ENCODE data around the gene ZNF385B.

Gene ZNF385B

DNA sequence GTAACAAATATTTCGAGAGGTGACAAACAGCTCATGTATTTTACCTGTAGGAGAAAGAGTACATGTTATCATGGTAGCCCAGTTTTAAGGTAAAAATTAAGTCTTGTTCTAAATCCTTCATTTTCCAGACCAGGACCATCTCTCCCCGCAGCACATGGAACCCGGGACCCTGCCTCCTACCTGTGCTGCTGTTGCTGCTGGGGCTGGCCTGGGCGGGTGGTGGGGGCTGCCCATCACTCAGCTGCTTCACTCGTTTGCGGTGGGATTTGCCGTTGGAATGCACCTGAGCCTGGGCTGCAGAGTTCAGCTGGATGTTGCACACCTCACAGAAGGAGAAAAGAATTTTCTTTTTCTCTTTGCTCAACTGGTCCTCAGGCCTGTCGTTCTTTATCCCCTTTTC, 92.1 kb downstream of the ZNF385B start:
- no peaks in the 10 kb centered on the region for H3K4me1 Mint-ChIP-seq
- H3K36me3 Mint-ChIP-seq: no peaks in the 10 kb centered on the region
- no peak for DNase-seq
- H3K27me3 Mint-ChIP-seq: no peaks in the 10 kb centered on the region
- H3K9me3 Mint-ChIP-seq: no peaks in the 10 kb centered on the region
- no peak overlapping the region for H3K4me3 Mint-ChIP-seq
- CTCF ChIA-PET: no interaction called here
- H3K27ac Mint-ChIP-seq: no peak overlapping the region

DNA sequence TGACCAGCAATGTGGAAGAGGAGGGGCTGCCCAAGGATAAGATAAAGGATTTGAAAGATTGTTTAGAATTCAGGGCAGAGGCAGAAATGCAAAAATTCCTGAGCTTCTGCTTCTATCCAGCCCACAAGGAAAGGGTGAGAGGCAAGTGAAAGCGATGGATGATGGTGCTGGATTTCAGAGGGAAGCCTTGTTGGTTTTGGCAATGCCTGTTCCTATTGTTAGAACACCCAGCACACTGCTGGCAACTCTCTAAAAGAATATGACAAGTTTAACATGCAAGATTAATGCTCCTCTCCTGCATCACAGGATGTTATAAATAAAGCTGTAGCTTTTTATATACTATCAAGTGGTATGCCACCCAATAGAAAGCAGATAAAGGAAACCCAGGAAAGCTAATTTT, 92.6 kb downstream of the ZNF385B start:
- Mint-ChIP-seq H3K36me3 (no peaks in the 10 kb centered on the region), H3K4me3 (no peak overlapping the region), H3K27ac (no peak overlapping the region), H3K27me3 (no peaks in the 10 kb centered on the region), H3K4me1 (no peaks in the 10 kb centered on the region), H3K9me3 (no peaks in the 10 kb centered on the region)
- CTCF ChIA-PET: no interaction called here
- no peak for DNase-seq

DNA sequence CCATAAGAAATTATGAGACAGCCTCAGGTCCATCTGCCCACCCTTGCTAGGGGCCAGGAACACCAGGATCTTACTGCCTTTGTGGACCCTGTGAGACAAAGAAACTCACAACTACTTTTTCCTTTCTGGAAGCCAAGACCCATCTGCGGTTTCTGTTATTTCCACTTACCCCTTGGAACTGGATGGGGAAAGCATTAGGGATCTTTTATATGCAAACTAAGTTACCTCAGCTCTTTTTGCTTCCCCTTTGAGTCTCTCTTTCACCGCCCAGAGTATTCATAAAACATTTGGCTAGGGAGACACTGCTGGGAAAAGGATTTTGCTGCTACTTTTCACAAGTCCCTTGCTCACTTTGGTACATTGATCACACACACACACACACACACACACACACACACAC, 95.7 kb downstream of the ZNF385B start:
- H3K27ac Mint-ChIP-seq: no peak overlapping the region
- H3K4me1 Mint-ChIP-seq: no peaks in the 10 kb centered on the region
- H3K4me3 Mint-ChIP-seq: no peak overlapping the region
- no peaks in the 10 kb centered on the region for H3K9me3 Mint-ChIP-seq
- H3K36me3 Mint-ChIP-seq: no peaks in the 10 kb centered on the region
- CTCF ChIA-PET: no interaction called here
- H3K27me3 Mint-ChIP-seq: no peaks in the 10 kb centered on the region
- DNase-seq: no peak

DNA sequence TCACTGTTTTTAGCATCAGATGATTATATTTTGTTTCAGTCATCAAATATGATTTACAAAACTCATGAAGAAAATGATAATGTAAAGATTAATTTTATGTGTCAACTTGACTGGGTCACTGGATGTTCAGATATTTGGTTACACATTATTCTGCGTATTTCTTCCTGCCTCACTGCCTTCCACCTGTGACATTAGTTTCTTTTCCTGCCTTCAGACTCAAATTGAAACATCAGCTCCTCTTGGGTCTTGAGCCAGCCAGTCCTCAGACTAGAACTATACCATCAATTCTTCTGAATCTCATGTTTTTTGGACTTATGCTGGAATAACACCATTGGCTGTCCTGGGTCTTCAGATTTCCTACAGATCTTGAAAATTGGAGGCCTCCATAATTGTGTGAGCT, 96.7 kb downstream of the ZNF385B start:
- Mint-ChIP-seq H3K27me3 (no peaks in the 10 kb centered on the region), H3K9me3 (no peaks in the 10 kb centered on the region), H3K4me3 (no peak overlapping the region), H3K27ac (no peak overlapping the region), H3K36me3 (no peaks in the 10 kb centered on the region), H3K4me1 (no peaks in the 10 kb centered on the region)
- CTCF ChIA-PET: no interaction called here
- DNase-seq: no peak

DNA sequence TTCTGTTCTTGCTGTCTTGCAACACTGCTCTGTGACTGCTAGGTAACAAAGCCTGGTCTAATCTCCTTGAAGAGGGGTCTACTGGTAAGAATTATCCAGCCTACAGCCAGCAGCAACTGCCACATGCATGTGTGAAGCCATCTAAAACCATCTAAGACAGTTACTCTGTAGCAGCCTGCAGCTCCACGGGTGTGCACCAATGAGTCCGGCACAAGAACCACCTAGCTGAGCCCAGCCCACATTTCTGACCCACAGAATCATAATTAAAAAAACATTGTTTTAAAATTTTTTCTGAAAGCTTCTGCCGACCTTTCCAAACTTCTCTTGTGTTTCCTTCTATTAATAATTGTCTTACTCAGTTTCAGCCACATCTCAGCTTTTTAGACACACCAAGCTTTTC, 102.8 kb downstream of the ZNF385B start:
- Mint-ChIP-seq H3K4me1 (no peaks in the 10 kb centered on the region), H3K36me3 (no peaks in the 10 kb centered on the region), H3K27ac (no peak overlapping the region), H3K27me3 (no peaks in the 10 kb centered on the region), H3K9me3 (no peaks in the 10 kb centered on the region), H3K4me3 (no peak overlapping the region)
- CTCF ChIA-PET: no interaction called here
- DNase-seq: no peak

DNA sequence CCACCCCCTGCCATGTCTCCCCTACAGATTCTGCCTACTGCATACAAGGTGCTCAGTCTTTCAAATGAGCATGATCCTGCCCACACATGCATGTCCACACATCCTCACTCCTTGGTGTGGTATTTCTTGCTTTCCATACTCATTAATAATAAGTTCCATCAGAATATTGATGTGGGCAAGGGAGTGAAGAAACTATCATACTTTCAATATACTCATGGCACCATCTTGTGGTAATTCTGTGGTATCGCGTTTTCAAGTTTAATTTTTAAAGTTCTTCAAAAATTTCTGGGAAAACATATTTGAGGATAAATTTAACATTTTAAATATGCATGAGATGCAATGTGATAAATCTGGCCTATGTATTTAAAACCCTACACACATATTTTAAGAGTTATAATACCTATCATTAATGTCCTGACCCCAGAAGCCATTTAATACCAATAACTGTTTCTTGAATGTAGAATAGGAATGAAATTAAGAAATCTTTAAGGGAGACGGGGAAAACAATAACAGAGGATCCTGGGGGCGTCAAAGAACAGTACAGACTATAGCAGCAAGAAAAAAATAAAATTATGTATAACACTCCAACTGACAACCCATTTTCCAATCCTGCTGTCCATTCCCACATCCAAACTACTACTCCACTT, 110.1 kb downstream of the ZNF385B start:
- H3K4me1 Mint-ChIP-seq: no peaks in the 10 kb centered on the region
- CTCF ChIA-PET: interaction anchor here (1.6 kb wide), 1 partner anchor 20 kb away, joined by 3 read pairs; no protein-coding TSS in a partner anchor

DNA sequence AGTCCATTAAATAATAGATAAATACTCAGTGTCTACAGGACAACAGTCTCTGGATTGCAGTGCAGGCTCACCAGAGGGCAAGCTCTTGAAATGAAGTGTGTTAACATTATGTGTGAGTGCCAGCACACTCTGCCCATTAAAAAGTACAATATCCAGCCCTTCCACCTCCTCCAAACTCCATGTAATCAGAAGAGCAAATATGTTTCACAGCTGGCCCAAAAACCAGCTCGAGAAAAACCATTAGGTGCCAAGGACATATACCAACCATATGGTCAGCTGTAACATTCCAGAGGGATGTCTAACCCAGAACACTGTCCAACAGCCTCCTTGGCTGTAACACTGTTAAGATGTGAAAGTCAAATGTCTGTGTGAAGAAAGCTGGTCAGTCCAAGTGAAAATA, 112.2 kb downstream of the ZNF385B start:
- DNase-seq: no peak
- no peak overlapping the region for H3K27ac Mint-ChIP-seq

More for the DNA sequence above, 110.1 kb downstream of the ZNF385B start:
- no peaks in the 10 kb centered on the region for H3K36me3 Mint-ChIP-seq
- no peaks in the 10 kb centered on the region for H3K27me3 Mint-ChIP-seq
- no peaks in the 10 kb centered on the region for H3K9me3 Mint-ChIP-seq
- DNase-seq: no peak
- H3K27ac Mint-ChIP-seq: no peak overlapping the region
- H3K4me3 Mint-ChIP-seq: no peak overlapping the region

DNA sequence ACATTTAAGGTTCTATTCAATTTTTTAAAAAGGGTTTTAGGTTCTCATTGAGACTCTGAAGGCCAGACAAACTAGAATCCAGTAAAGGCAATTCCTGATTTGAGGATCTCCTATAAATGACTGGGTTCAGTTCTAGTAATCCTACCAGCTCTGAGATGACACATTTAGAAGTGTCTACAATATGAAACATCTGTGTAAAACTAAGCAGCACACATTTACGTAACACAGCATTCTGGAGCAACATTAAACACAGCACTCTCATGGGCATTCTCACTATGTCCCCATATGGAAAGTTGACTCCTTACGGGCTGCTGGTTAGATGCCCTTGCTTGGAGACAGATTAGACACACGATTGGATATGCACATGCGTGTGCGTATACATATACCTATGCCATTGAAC, 114.4 kb downstream of the ZNF385B start:
- Mint-ChIP-seq H3K36me3 (no peaks in the 10 kb centered on the region), H3K4me1 (no peaks in the 10 kb centered on the region), H3K9me3 (no peaks in the 10 kb centered on the region), H3K27me3 (no peaks in the 10 kb centered on the region), H3K4me3 (no peak overlapping the region), H3K27ac (no peak overlapping the region)
- no peak for DNase-seq
- CTCF ChIA-PET: interaction anchor here (0.6 kb wide), 1 partner anchor 186 kb away, joined by 3 read pairs; no protein-coding TSS in a partner anchor

More for the DNA sequence above, 112.2 kb downstream of the ZNF385B start:
- no peaks in the 10 kb centered on the region for H3K27me3 Mint-ChIP-seq
- H3K36me3 Mint-ChIP-seq: no peaks in the 10 kb centered on the region
- CTCF ChIA-PET: interaction anchor here (0.8 to 1.2 kb wide), 2 partner anchors 10 to 327 kb away, joined by 3 read pairs; no protein-coding TSS in a partner anchor
- H3K9me3 Mint-ChIP-seq: no peaks in the 10 kb centered on the region
- no peak overlapping the region for H3K4me3 Mint-ChIP-seq
- H3K4me1 Mint-ChIP-seq: no peaks in the 10 kb centered on the region

DNA sequence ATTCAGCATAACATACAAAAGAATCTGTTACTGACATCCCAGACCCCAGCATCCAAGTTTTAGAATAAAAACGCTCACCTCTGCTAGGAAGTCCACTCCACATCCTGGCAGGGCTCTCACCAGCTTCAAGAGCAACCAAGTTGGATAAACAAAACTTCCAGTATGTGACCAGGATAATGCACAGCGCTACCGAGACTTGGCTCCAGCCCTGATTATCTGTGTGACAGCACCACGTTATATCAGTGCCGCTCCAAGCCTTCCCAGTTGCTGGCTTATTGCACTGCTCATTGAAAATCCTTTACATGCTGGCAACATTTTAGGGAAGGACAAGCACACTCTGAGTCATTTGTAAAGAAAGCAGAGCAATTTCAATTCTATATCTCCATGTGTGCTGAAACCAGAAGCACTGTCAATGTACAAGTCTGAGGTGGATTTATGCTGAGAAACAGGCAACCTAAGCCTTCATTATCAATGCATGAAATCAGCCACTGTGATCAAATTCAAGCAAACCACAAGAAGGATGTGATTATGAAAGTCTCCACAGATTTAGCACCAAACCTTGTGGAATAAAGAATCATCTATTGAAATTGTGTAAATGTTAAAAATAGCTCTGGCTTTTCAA, 115.7 kb downstream of the ZNF385B start:
- Mint-ChIP-seq H3K4me1 (no peaks in the 10 kb centered on the region), H3K36me3 (no peaks in the 10 kb centered on the region)

DNA sequence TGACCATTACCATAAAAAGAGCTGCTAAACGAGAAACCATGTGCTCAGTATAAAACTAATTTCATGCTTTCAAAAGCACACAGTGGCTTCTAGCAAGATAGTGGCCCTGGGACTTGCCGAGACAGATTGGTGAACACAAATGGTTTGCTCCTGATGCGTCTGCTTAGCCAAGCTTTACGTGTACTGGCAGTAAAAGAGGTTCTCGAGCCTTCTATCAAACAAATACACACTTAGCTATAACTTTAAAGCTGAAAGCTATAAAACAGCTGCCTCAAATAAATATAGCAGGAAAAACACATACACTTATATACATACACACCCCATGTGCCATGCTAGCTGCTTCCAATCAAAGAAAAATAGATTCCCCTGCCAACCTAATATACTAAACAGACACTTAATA, 117.0 kb downstream of the ZNF385B start:
- Mint-ChIP-seq H3K27ac (no peak overlapping the region), H3K36me3 (no peaks in the 10 kb centered on the region), H3K4me3 (no peak overlapping the region), H3K27me3 (no peaks in the 10 kb centered on the region), H3K9me3 (no peaks in the 10 kb centered on the region), H3K4me1 (no peaks in the 10 kb centered on the region)
- CTCF ChIA-PET: no interaction called here
- no peak for DNase-seq

More for the DNA sequence above, 115.7 kb downstream of the ZNF385B start:
- no peaks in the 10 kb centered on the region for H3K27me3 Mint-ChIP-seq
- H3K27ac Mint-ChIP-seq: no peak overlapping the region
- no peaks in the 10 kb centered on the region for H3K9me3 Mint-ChIP-seq
- no peak for DNase-seq
- no peak overlapping the region for H3K4me3 Mint-ChIP-seq
- CTCF ChIA-PET: no interaction called here

DNA sequence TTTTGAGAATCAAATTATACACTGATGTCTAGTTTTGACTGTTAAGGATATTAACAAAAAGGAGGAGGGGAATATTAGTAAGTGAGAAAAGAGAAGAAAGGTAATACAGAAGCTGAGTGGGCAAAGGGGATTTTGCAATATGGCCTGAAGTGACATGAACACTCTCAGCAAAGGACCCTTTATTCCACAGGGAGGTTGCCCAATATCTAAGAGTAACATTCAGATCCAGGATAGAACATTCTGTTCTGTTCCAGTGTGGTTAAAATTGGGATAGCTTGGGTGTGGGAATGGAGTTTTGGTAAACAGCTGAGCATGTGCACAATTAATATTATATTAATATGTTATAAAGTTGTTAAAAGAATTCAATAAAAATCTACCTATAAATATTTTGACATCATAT, 120.1 kb downstream of the ZNF385B start:
- H3K9me3 Mint-ChIP-seq: no peaks in the 10 kb centered on the region
- DNase-seq: no peak
- CTCF ChIA-PET: no interaction called here
- no peaks in the 10 kb centered on the region for H3K4me1 Mint-ChIP-seq
- no peaks in the 10 kb centered on the region for H3K27me3 Mint-ChIP-seq
- no peaks in the 10 kb centered on the region for H3K36me3 Mint-ChIP-seq
- H3K27ac Mint-ChIP-seq: no peak overlapping the region
- no peak overlapping the region for H3K4me3 Mint-ChIP-seq

DNA sequence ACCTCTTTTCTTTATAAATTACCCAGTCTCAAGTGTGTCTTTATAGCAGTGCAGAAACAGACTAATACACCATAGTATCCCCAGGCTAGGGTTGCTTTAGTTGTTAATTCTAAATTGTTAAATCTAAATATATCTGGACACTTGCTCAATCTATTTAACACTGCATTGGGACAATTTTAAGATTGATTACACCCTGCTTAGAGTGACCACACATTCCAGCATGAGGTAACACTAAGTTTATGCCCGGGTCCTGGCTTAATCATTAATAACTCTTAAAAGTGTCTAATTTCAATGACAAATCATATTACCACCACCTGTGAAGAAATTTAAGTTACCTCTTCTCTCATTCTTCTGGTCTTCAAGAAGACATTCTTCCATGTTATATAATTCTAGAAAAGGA, 131.4 kb downstream of the ZNF385B start:
- CTCF ChIA-PET: no interaction called here
- no peak overlapping the region for H3K4me3 Mint-ChIP-seq
- no peak overlapping the region for H3K27ac Mint-ChIP-seq
- no peaks in the 10 kb centered on the region for H3K9me3 Mint-ChIP-seq
- no peaks in the 10 kb centered on the region for H3K27me3 Mint-ChIP-seq
- no peaks in the 10 kb centered on the region for H3K36me3 Mint-ChIP-seq
- H3K4me1 Mint-ChIP-seq: no peaks in the 10 kb centered on the region
- DNase-seq: no peak

DNA sequence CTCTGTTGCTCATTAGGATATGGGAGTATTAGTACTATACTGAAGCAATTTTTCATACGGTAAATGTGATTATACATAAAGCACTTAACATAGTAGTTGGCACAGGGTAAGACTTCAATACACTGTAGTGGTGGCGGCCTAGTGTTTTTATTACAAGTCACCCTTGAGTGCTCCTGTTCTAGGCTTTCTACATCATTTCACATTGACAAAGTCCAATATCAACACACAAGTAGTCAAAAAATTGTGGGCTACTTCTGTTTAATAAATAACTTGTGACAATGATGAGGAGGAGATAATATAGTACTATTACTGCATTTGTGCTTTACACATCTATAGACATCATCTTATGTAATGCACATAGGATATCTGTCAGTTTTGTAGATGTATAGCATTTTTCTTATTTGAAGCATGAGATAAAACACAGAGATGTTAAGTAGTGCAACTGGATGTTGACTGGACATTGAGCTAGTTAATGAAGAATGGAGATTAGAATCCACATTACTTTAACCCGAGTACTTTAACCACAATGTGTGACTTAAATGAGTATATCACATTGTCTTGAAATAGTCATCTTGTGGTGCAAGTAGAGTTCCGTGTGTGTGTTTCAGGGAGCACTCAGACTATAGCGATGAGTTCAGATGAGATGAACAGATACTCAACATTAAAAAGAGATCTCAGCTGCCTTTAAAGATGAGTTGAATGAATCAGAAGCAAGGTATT, 134.8 kb downstream of the ZNF385B start:
- CTCF ChIA-PET: interaction anchor here (0.6 kb wide), 1 partner anchor 271 kb away, joined by 3 read pairs; no protein-coding TSS in a partner anchor
- Mint-ChIP-seq H3K9me3 (no peaks in the 10 kb centered on the region), H3K4me3 (no peak overlapping the region), H3K27me3 (no peaks in the 10 kb centered on the region), H3K4me1 (no peaks in the 10 kb centered on the region), H3K36me3 (no peaks in the 10 kb centered on the region), H3K27ac (no peak overlapping the region)
- no peak for DNase-seq

DNA sequence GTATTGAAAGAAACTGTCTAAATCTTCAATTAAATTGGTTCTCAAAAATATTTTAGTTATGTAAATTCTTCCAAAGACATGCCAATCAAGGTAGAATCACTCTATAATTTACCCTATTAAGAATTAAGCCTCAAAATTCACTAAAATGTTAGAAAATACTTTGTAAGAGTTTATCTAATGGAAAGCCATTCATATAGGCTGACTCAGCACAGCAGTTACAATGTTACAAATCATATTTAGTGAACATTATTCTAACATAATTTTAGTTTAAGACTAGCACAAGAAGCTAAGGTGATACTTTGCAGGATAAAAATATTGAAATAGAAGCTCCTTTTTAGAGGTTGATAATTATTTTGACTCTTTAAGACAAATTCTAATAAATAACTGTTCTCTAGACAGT, 137.0 kb downstream of the ZNF385B start:
- Mint-ChIP-seq H3K4me1 (no peaks in the 10 kb centered on the region), H3K27ac (no peak overlapping the region)

More for the DNA sequence above, 137.0 kb downstream of the ZNF385B start:
- no peak for DNase-seq
- Mint-ChIP-seq H3K36me3 (no peaks in the 10 kb centered on the region), H3K27me3 (no peaks in the 10 kb centered on the region), H3K9me3 (no peaks in the 10 kb centered on the region), H3K4me3 (no peak overlapping the region)
- CTCF ChIA-PET: no interaction called here
